ENCODE measurements around the gene PPP2R2D. TPM values are rescaled to one million over a fixed set of nuclear protein-coding genes. Genes with fewer than 3 reads are reported as not detected.

PPP2R2D gene
- total RNA-seq, 1 donor from 2014 or later: 34.2 TPM

DNA sequence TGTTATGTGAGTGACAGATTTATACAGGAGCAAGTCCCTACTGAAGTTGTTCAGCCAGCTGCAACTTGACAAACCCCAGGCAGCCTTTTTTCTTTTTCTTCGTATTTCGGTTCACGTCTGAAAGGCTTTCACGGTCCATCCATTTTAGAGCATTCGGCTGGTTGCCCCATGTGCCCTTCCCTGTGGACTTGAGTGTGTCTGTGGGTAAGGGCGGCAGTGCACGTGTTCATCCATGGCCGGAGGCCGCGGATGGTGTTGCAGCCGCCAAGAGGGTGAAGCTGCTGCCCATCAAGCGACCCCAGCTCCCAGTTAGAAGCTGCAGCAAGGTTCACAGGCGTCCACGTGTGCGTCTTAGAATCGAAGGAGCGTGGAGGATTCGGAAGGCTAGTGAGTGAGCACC, 35.9 kb downstream of the PPP2R2D start:
- H3K4me3 ChIP-seq (ENCODE audit: low read depth, low read length): no peak overlapping the region
- H3K27me3 ChIP-seq (ENCODE audit: control insufficient read depth, insufficient read depth, low read length): no peaks in the 10 kb centered on the region
- no peak for DNase-seq (ENCODE audit: low read depth)
- no peak for FAIRE-seq
- TF ChIP-seq, protein P1, sequence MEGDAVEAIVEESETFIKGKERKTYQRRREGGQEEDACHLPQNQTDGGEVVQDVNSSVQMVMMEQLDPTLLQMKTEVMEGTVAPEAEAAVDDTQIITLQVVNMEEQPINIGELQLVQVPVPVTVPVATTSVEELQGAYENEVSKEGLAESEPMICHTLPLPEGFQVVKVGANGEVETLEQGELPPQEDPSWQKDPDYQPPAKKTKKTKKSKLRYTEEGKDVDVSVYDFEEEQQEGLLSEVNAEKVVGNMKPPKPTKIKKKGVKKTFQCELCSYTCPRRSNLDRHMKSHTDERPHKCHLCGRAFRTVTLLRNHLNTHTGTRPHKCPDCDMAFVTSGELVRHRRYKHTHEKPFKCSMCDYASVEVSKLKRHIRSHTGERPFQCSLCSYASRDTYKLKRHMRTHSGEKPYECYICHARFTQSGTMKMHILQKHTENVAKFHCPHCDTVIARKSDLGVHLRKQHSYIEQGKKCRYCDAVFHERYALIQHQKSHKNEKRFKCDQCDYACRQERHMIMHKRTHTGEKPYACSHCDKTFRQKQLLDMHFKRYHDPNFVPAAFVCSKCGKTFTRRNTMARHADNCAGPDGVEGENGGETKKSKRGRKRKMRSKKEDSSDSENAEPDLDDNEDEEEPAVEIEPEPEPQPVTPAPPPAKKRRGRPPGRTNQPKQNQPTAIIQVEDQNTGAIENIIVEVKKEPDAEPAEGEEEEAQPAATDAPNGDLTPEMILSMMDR (IDR thresholded peaks at IDR 0.05; ENCODE audit: insufficient read depth, low read length, severe bottlenecking): no peak
- peaks cover 16% of the 10 kb centered on the region for H3K36me3 ChIP-seq (ENCODE audit: control insufficient read depth, insufficient read depth, low read length)

DNA sequence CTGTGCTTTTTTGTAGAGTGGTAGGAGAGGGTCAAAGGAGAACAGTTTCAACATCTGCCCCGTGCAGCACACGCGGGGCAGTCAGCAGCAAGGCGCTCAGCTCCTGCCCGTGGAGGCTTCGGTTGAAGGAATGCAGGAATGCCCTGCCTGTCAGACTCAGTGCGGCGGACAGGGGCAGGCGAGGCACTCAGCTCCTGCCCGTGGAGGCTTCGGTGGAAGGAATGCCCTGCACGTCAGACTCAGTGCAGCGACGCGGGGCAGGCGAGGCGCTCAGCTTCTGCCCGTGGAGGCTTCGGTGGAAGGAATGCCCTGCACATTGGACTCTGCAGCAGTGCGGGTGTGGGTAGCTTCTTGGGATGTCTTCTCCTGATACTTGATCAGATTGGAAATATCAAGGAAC, 37.0 kb downstream of the PPP2R2D start:
- FAIRE-seq: no peak

DNA sequence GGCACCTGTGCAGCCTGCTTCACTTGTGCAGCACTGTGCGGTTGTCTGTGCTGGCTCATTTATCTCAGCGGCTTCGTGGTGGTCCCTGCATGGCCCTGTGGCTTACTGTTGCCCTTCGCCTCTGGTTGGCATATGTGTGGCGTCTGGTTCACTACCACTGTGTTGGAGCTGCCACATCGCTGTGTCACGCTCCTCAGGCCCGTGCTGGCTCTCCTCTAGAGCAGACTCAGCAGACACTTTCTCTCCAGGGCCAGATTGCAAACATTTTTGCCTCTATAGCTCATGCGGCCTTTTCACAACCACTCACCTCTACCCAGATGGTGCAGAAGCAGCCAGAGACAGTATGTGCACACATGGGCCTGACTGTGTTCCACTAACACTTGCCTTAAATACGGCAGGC, 37.9 kb downstream of the PPP2R2D start:
- Histone ChIP-seq H3K27me3 (ENCODE audit: control insufficient read depth, insufficient read depth, low read length) (no peaks in the 10 kb centered on the region), H3K36me3 (ENCODE audit: control insufficient read depth, insufficient read depth, low read length) (peaks cover 19% of the 10 kb centered on the region), H3K4me3 (ENCODE audit: low read depth, low read length) (no peak overlapping the region)
- TF ChIP-seq, protein P1 (IDR thresholded peaks at IDR 0.05; ENCODE audit: insufficient read depth, low read length, severe bottlenecking): no peak
- DNase-seq (ENCODE audit: low read depth) (no peak), FAIRE-seq (no peak)

More for the DNA sequence above, 37.0 kb downstream of the PPP2R2D start:
- DNase-seq (ENCODE audit: low read depth): no peak
- H3K36me3 ChIP-seq (ENCODE audit: control insufficient read depth, insufficient read depth, low read length): peaks cover 17% of the 10 kb centered on the region
- no peaks in the 10 kb centered on the region for H3K27me3 ChIP-seq (ENCODE audit: control insufficient read depth, insufficient read depth, low read length)
- H3K4me3 ChIP-seq (ENCODE audit: low read depth, low read length): no peak overlapping the region
- TF ChIP-seq, protein P1 (IDR thresholded peaks at IDR 0.05; ENCODE audit: insufficient read depth, low read length, severe bottlenecking): no peak

DNA sequence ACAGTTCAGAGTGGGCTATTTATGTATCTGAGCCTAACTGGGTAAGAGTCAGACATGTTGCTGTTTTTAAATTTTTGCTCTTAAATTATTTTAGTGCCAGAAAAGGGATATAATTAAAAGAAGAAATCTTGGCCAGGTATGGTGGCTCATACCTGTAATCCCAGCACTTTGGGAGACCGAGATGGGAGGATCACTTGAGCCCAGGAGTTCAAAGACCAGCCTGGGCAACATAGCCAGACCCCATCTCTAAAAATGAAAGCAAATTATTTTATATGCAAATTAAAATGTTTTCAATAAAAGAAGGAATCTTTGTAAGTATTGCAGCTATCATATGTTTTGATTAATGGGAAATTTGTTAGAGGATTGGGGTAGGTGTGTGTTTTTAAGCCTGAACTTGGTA, 41.6 kb downstream of the PPP2R2D start:
- Histone ChIP-seq H3K36me3 (ENCODE audit: control insufficient read depth, insufficient read depth, low read length) (peaks cover 19% of the 10 kb centered on the region), H3K4me3 (ENCODE audit: low read depth, low read length) (no peak overlapping the region), H3K27me3 (ENCODE audit: control insufficient read depth, insufficient read depth, low read length) (no peaks in the 10 kb centered on the region)
- no peak for DNase-seq (ENCODE audit: low read depth)
- no peak for FAIRE-seq
- TF ChIP-seq, protein P1 (IDR thresholded peaks at IDR 0.05; ENCODE audit: insufficient read depth, low read length, severe bottlenecking): no peak

DNA sequence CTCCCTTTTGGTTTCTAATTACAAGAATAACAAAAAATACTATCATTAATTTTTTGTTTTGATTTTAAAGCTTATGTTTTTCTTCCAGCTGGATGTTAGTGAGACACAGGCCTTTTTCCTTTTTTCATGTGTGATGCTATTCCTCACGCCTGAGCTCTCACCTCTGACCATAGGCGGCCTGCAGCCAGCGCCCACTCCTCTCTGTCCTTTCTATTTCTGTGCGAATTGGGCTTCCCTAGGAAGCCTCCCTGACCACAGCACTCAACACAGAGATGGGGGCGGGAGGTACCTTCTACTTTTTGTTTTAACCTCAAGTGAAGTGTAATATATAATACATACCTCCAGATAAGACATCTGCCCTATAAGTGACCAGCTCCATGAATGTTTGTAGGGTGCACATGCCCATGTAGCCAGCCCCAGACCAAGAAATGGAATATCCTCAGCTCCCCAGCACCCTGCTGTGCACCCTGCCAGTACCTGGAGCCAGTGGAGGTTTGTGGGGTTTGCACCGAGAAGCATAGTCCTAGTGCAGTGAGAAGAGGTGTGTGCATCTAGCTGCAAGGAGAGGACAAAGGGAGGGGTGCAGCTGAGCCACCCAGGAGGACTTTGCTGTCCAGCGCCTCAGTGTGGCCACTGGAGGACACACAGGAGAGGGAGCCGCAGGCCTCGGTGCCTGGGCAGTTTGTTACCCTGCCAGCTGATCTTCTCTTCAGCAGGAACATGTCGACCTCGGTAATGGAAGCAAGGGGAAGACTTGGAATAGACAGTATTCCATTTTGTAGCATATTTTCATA, 42.4 kb downstream of the PPP2R2D start:
- Histone ChIP-seq H3K36me3 (ENCODE audit: control insufficient read depth, insufficient read depth, low read length) (peaks cover 18% of the 10 kb centered on the region), H3K4me3 (ENCODE audit: low read depth, low read length) (no peak overlapping the region), H3K27me3 (ENCODE audit: control insufficient read depth, insufficient read depth, low read length) (no peaks in the 10 kb centered on the region)
- DNase-seq (ENCODE audit: low read depth): no peak
- FAIRE-seq: no peak
- TF ChIP-seq, protein P1 (IDR thresholded peaks at IDR 0.05; ENCODE audit: insufficient read depth, low read length, severe bottlenecking): peak; percentile 56

DNA sequence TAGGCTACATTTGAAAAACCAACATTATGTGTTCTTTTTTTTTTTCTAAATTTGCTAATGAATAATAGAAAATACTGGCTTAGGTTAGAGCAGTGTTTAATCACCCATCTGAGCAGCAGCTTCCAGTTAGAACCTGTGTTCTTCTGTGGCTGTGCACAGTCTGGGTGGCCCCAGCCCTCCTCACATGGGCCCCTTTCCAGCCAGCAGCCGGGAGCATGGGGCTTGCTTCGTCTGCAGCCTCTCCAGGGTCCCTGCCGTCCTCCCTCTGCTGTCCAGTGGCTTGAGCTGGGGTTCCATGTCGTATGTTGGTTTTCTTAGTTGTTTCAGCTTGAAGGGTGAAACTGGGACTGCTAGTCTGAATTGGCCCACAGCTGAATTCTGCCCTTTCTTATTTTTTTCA, 43.6 kb downstream of the PPP2R2D start:
- no peaks in the 10 kb centered on the region for H3K27me3 ChIP-seq (ENCODE audit: control insufficient read depth, insufficient read depth, low read length)
- H3K36me3 ChIP-seq (ENCODE audit: control insufficient read depth, insufficient read depth, low read length): peaks cover 24% of the 10 kb centered on the region
- TF ChIP-seq, protein P1 (IDR thresholded peaks at IDR 0.05; ENCODE audit: insufficient read depth, low read length, severe bottlenecking): no peak
- FAIRE-seq (no peak), DNase-seq (ENCODE audit: low read depth) (no peak)
- no peak overlapping the region for H3K4me3 ChIP-seq (ENCODE audit: low read depth, low read length)

Data from bronchial epithelial cell (primary cell).